H1 (cell line): ENCODE data around the gene DLL1. TPM values are rescaled to one million over a fixed set of nuclear protein-coding genes. Genes with fewer than 3 reads are reported as not detected.
A peak's percentile ranks its signal among the peaks of the same experiment; 100 is the strongest.

ENCODE experiments used
- CTCF ChIA-PET: fragments of 300-600 bp; sonication (Branson Sonifier 250); formaldehyde crosslinking; loops from one replicate; lab custom pipeline; 2021; ENCODE audit not compliant: partially characterized antibody; lab: Charles Lee
- POLR2A ChIA-PET: fragments of 300-600 bp; sonication (Branson Sonifier 250); formaldehyde crosslinking; loops from one replicate; lab custom pipeline; 2021; ENCODE audit warnings: inconsistent platforms; ENCODE audit not compliant: partially characterized antibody; lab: Charles Lee
- DNase-seq, 2 experiments: peaks; one replicate each; pipeline versions ENCODE4 v3.0.0 to v3.0.0-alpha.2; 2010 to 2022; ENCODE audit warnings: low spot score in 2 of 2, low read depth in 1 of 2, mixed read lengths in 1 of 2
- FAIRE-seq: peaks from 2 replicates; lab custom pipeline; 2011; peaks lifted over from hg19 to GRCh38; lab: Jason Lieb, UNC
- H2AFZ ChIP-seq: 2 replicates; pipeline ENCODE4 v1.8.1; 2012; ENCODE audit warnings: low read length, inconsistent platforms
- H2AK5ac ChIP-seq: 2 replicates; pipeline ENCODE4 v1.6.1; 2013; ENCODE audit warnings: low read depth, low read length
- H2BK120ac ChIP-seq: replicated peaks from 2 replicates; pipeline ENCODE3; 2013; ENCODE audit warnings: low read depth, low read length, inconsistent platforms
- H2BK12ac ChIP-seq: 2 replicates; pipeline ENCODE4 v1.6.1; 2013; ENCODE audit warnings: low read depth, low read length
- H2BK15ac ChIP-seq: 2 replicates; pipeline ENCODE4 v1.6.1; 2013; ENCODE audit warnings: low read length
- H2BK20ac ChIP-seq: 2 replicates; pipeline ENCODE4 v1.6.1; 2013; ENCODE audit warnings: low read length
- H2BK5ac ChIP-seq: 2 replicates; pipeline ENCODE4 v1.6.1; 2013; ENCODE audit warnings: low read depth, low read length
- H3K14ac ChIP-seq: 2 replicates; pipeline ENCODE4 v1.6.1; 2013; ENCODE audit warnings: inconsistent platforms; ENCODE audit not compliant: insufficient read length
- H3K18ac ChIP-seq: 2 replicates; pipeline ENCODE4 v1.6.1; 2013; ENCODE audit warnings: low read length; ENCODE audit errors: extremely low read depth
- H3K23ac ChIP-seq: 2 replicates; pipeline ENCODE4 v1.6.1; 2013; ENCODE audit warnings: inconsistent platforms; ENCODE audit not compliant: insufficient read length
- H3K23me2 ChIP-seq: 2 replicates; pipeline ENCODE4 v1.6.1; 2013; ENCODE audit warnings: low read depth, low read length
- H3K27ac ChIP-seq: 2 replicates; pipeline ENCODE4 v1.6.1; 2011; ENCODE audit warnings: low read depth, low read length, inconsistent platforms
- H3K27me3 ChIP-seq, 4 experiments: replicated peaks in 1 of 4; 1 replicate in 1 of 4; 2 replicates in 3 of 4; pipeline versions ENCODE4 v1.6.1 to v1.8.1; 2011 to 2013; ENCODE audit warnings: low read length in 3 of 4, mild to moderate bottlenecking in 3 of 4, inconsistent platforms in 2 of 4, mixed read lengths in 2 of 4, moderate library complexity in 1 of 4; ENCODE audit not compliant: control insufficient read depth in 3 of 4, insufficient read depth in 3 of 4; ENCODE audit errors: extremely low read depth in 1 of 4
- H3K36me3 ChIP-seq, 4 experiments: 2 replicates each; pipeline versions ENCODE4 v1.6.1 to v1.8.1; 2011 to 2013; ENCODE audit warnings: mild to moderate bottlenecking in 4 of 4, low read length in 3 of 4, moderate library complexity in 2 of 4, control low read depth in 1 of 4, inconsistent platforms in 1 of 4; ENCODE audit not compliant: insufficient read depth in 4 of 4, control insufficient read depth in 2 of 4
- H3K4ac ChIP-seq: replicated peaks from 2 replicates; pipeline ENCODE3; 2013; ENCODE audit warnings: low read length, low read depth, mixed read lengths, inconsistent platforms; ENCODE audit not compliant: insufficient read length
- H3K4me1 ChIP-seq, 4 experiments: replicated peaks in 1 of 4; 1 replicate in 1 of 4; 2 replicates in 3 of 4; pipeline versions ENCODE4 v1.6.1 to v1.8.1; 2011 to 2013; ENCODE audit warnings: low read length in 3 of 4, inconsistent platforms in 2 of 4, mixed read lengths in 1 of 4; ENCODE audit not compliant: insufficient read depth in 4 of 4, control insufficient read depth in 3 of 4
- H3K4me2 ChIP-seq, 2 experiments: 2 replicates each; pipeline versions ENCODE4 v1.6.1 to v1.8.1; 2011 to 2013; ENCODE audit warnings: low read depth in 2 of 2, low read length in 2 of 2, control low read depth in 1 of 2, inconsistent platforms in 1 of 2, mild to moderate bottlenecking in 1 of 2; ENCODE audit not compliant: insufficient read depth in 1 of 2
- H3K4me3 ChIP-seq, 4 experiments: fragments of 200-600, 300-600 bp in 1 of 4; sonication (generic), shearing (Covaris generic), sonication (Bioruptor Twin) in 1 of 4; 2 replicates each; pipeline versions ENCODE4 v1.5.1 to v1.8.1; 2011 to 2016; ENCODE audit warnings: low read length in 4 of 4, low read depth in 3 of 4, control low read depth in 2 of 4, inconsistent platforms in 2 of 4, mild to moderate bottlenecking in 2 of 4, mixed read lengths in 1 of 4, moderate library complexity in 1 of 4; ENCODE audit not compliant: insufficient read depth in 2 of 4; ENCODE audit errors: extremely low read depth in 1 of 4
- H3K56ac ChIP-seq: replicated peaks from 2 replicates; pipeline ENCODE3; 2013; ENCODE audit warnings: low read depth, mild to moderate bottlenecking, mixed read lengths, low read length, inconsistent platforms; ENCODE audit not compliant: insufficient read length
- H3K79me1 ChIP-seq: 2 replicates; pipeline ENCODE4 v1.6.1; 2013; ENCODE audit warnings: low read depth, low read length, control low read depth
- H3K79me2 ChIP-seq, 2 experiments: 2 replicates each; pipeline versions ENCODE4 v1.6.1 to v1.8.1; 2012 to 2013; ENCODE audit warnings: low read length in 2 of 2, mild to moderate bottlenecking in 2 of 2, inconsistent platforms in 1 of 2; ENCODE audit not compliant: insufficient read depth in 2 of 2, control insufficient read depth in 1 of 2
- H3K9ac ChIP-seq, 4 experiments: replicated peaks in 1 of 4; 1 replicate in 1 of 4; 2 replicates in 3 of 4; pipeline versions ENCODE4 v1.6.1 to v1.8.1; 2011 to 2013; ENCODE audit warnings: low read depth in 3 of 4, low read length in 3 of 4, control low read depth in 2 of 4, mild to moderate bottlenecking in 2 of 4, moderate library complexity in 2 of 4, inconsistent platforms in 1 of 4; ENCODE audit errors: extremely low read depth in 1 of 4
- H3K9me3 ChIP-seq, 2 experiments: 2 replicates each; pipeline versions ENCODE4 v1.6.1 to v1.8.1; 2012 to 2013; ENCODE audit warnings: mild to moderate bottlenecking in 2 of 2, moderate library complexity in 2 of 2, control low read depth in 1 of 2, inconsistent platforms in 1 of 2, low read depth in 1 of 2, low read length in 1 of 2, mixed read lengths in 1 of 2; ENCODE audit not compliant: insufficient read depth in 2 of 2
- H4K20me1 ChIP-seq, 2 experiments: replicated peaks in 1 of 2; 2 replicates each; pipeline versions ENCODE3 to v1.8.1; 2011 to 2013; ENCODE audit warnings: inconsistent platforms in 2 of 2, low read length in 2 of 2, mild to moderate bottlenecking in 1 of 2; ENCODE audit not compliant: insufficient read depth in 2 of 2, control insufficient read depth in 1 of 2
- H4K5ac ChIP-seq: 2 replicates; pipeline ENCODE4 v1.6.1; 2013; ENCODE audit warnings: low read length, low read depth, mixed read lengths, inconsistent platforms; ENCODE audit not compliant: insufficient read length
- H4K8ac ChIP-seq: 2 replicates; pipeline ENCODE4 v1.8.0; 2013; ENCODE audit warnings: mild to moderate bottlenecking, moderate library complexity, low read length, inconsistent platforms; ENCODE audit not compliant: insufficient read depth; ENCODE audit errors: extremely low read depth
- H4K91ac ChIP-seq: replicated peaks from 2 replicates; pipeline ENCODE3; 2013; ENCODE audit warnings: low read length, mixed read lengths, inconsistent platforms; ENCODE audit not compliant: insufficient read length
- ATF2 ChIP-seq: IDR thresholded peaks from 2 replicates; pipeline ENCODE4 v1.6.1; 2012; ENCODE audit warnings: low read length, inconsistent platforms
- MAX ChIP-seq: IDR thresholded peaks from 2 replicates; pipeline ENCODE4 v1.6.1; 2012; ENCODE audit warnings: inconsistent platforms
- WGBS, 2 experiments: shearing (Covaris generic) in 1 of 2; methylation state at CpG; one replicate each; pipeline versions ENCODE4 v1.1.6 to v1.1.7; 2013 to 2015; ENCODE audit warnings: low lambda C conversion rate in 2 of 2, mixed read lengths in 2 of 2, inconsistent platforms in 1 of 2, low coverage in 1 of 2, missing lambda C conversion rate in 1 of 2; ENCODE audit not compliant: insufficient replicate concordance in 2 of 2, insufficient coverage in 1 of 2, insufficient read length in 1 of 2; ENCODE audit errors: extremely low coverage in 1 of 2, missing lambda C conversion rate in 1 of 2; 5-methylcytosine and 5-hydroxymethylcytosine counted together
- polyA plus RNA-seq, 7 experiments: library from polyadenylated mRNA; depleted of rRNA in 3 of 7; stranded (reverse) in 5 of 7; unstranded in 2 of 7; fragments of >200 nt in 5 of 7; fragments of 200-250 nt in 2 of 7; gene quantifications; 1 replicate in 5 of 7; 2 replicates in 1 of 7; 4 replicates in 1 of 7; pipeline versions ENCODE4 v1.2.1 to v1.2.3, GENCODE V29; 2011 to 2013; ENCODE audit warnings: missing spikeins in 2 of 7, mixed read lengths in 2 of 7
- total RNA-seq: library from RNA; stranded (reverse); fragmentation: NEBNext Ultra II Directional; extraction: Animal tissue kit (Norgen Biotek cat#: 25700); gene quantifications from 2 replicates; pipeline ENCODE4 v1.2.1, GENCODE V29; 2021

DLL1 gene
- total and polyA plus RNA-seq, 2 of the 8 experiments (the other 6 are each of a cell fraction or from before 2014, with no cell fraction given): 1.7 to 3.8 TPM

DNA sequence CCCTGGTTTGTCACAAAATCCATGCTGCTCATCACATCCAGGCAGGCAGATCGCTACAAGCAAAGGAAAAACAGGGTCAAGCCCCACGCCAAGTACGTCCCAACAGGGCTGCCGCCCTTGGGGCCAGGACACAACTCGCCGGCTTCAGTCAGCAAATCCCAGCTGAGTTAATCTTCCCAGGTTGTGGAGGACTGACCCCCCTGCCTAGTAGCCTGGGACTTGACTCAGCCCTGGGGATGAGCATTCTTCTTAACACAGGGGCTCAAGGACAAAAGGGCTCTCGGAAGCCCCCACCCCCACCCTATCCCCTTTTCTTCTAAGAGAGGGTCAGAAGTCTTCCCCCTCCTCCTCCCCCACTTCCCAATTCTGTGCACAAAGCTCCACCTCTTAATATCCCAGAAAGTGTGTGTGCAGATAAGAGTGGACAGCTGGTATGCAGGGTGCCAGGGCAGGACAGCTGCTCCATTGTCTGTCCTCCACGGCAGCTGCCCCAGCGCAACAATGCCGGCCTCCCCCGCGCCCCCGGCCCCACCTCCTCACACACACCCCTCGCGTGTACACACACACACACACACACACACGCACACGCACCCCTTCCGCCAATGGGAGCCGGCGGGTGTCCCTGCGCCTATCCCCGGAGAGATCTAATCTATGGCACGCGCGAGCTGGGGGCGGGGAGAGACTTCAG is 4.5 kb downstream of the DLL1 start:
- H3K18ac ChIP-seq: no peak overlapping the region
- POLR2A ChIA-PET: interaction anchor here (0.5 to 2.3 kb wide), 7 partner anchors 9 to 574 kb away, joined by 3 to 9 read pairs (median 3); no protein-coding TSS in a partner anchor
- H3K9ac ChIP-seq: no peak overlapping the region
- peak overlapping the region; percentile 40 to 59 for H3K4me2 ChIP-seq
- no peak overlapping the region for H3K27ac ChIP-seq
- DNase-seq: peak in 1 of 2 experiments; percentile 55
- H3K4me1 ChIP-seq: peaks cover 8 to 33% (median 18%) of the 10 kb centered on the region in 4 experiments
- H3K79me2 ChIP-seq: no peaks in the 10 kb centered on the region
- no peaks in the 10 kb centered on the region for H3K9me3 ChIP-seq
- H3K23ac ChIP-seq: no peak overlapping the region
- H4K20me1 ChIP-seq: peaks cover 13 to 14% of the 10 kb centered on the region in 2 experiments
- 0 out of 2 replicates have a peak overlapping the region, but pooled peaks have one; percentile 72 for H2BK15ac ChIP-seq
- no peak overlapping the region for H3K56ac ChIP-seq
- no peak overlapping the region for H3K4ac ChIP-seq
- no peak overlapping the region for H2BK20ac ChIP-seq
- no peak for FAIRE-seq
- H3K27me3 ChIP-seq: peaks cover 28 to 62% (median 51%) of the 10 kb centered on the region in 4 experiments
- peaks cover 18% of the 10 kb centered on the region; the same call in 1 of the 2 replicates for H3K23me2 ChIP-seq
- H3K36me3 ChIP-seq: peaks cover 2 to 34% (median 12%) of the 10 kb centered on the region in 4 experiments; a peak in 4 of 8 replicates
- H4K8ac ChIP-seq: no peak overlapping the region; the same call in 1 of the 2 replicates
- H4K91ac ChIP-seq: no peak overlapping the region
- no peak overlapping the region for H2BK12ac ChIP-seq
- H3K4me3 ChIP-seq: peak overlapping the region in 1 of 4 experiments; percentile 33; a peak in 2 of 8 replicates
- no peak overlapping the region for H3K14ac ChIP-seq
- TF ChIP-seq ATF2: no peak
- TF ChIP-seq MAX: peak; percentile 41; the same call in 1 of the 2 replicates
- TF ChIP-seq, all 59 proteins: peak for 1
- no peak overlapping the region for H2BK120ac ChIP-seq
- H4K5ac ChIP-seq: no peak overlapping the region
- CTCF ChIA-PET: interaction anchor here (0.6 kb wide), 2 partner anchors 134 to 163 kb away, joined by 3 read pairs; no protein-coding TSS in a partner anchor
- H2AFZ ChIP-seq: no peak overlapping the region
- no peaks in the 10 kb centered on the region for H3K79me1 ChIP-seq
- H2BK5ac ChIP-seq: no peak overlapping the region
- 33% methylated on average over 15 of the region's 26 CpGs; no CpG with 5 or more reads in 1 of the 2 experiments for WGBS, 2 experiments
- no peak overlapping the region for H2AK5ac ChIP-seq
